ENCODE results near the gene FARP2.

FARP2 gene

DNA sequence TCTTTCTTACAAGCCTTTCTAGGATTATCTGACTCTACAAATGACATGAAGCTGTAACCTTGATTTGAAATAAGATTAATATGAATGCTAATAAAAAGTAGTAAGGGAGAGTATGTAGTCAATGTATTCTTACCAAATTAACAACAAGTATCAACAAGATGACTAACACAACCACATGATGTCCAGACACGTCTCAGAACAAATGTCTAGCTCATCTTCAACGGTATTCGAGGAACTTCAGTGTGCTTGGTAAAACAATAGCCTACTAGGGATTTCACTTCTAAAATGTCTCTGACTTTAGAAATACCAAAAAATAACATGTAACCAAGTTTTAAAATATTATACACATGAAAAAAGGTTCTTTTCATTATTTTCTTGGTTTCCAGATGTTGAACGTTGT, 44.0 kb upstream of the FARP2 start:
- Histone ChIP-seq H3K27me3 (ENCODE audit: insufficient read depth, low read length) (no peaks in the 10 kb centered on the region), H3K9me3 (ENCODE audit: low read length) (no peaks in the 10 kb centered on the region), H3K9me2 (ENCODE audit: low read depth, low read length) (no peaks in the 10 kb centered on the region), H3K27ac (ENCODE audit: low read depth, low read length, poor library complexity, severe bottlenecking) (no peak overlapping the region), H4K20me1 (ENCODE audit: insufficient read depth, low read length) (no peaks in the 10 kb centered on the region), H3K4me2 (ENCODE audit: low read length) (no peak overlapping the region), H3K36me3 (ENCODE audit: insufficient read depth, low read length) (peaks cover 8% of the 10 kb centered on the region; the same call in 1 of the 2 replicates), H3K4me1 (ENCODE audit: insufficient read depth, low read length, severe bottlenecking) (peaks cover 39% of the 10 kb centered on the region), H3F3A (ENCODE audit: insufficient read depth, low read length) (no peaks in the 10 kb centered on the region), H3K9ac (ENCODE audit: low read length) (no peak overlapping the region), H3K4me3 (ENCODE audit: low read depth, low read length, poor library complexity, severe bottlenecking) (no peak overlapping the region), H2AFZ (ENCODE audit: low read length) (no peak overlapping the region), H3K79me2 (ENCODE audit: insufficient read depth, low read length) (peaks cover 37% of the 10 kb centered on the region)
- TF ChIP-seq CTCF (IDR thresholded peaks at IDR 0.05; ENCODE audit: low read length) (no peak), EZH2 (IDR thresholded peaks at IDR 0.05; ENCODE audit: borderline replicate concordance, low read length) (no peak)

DNA sequence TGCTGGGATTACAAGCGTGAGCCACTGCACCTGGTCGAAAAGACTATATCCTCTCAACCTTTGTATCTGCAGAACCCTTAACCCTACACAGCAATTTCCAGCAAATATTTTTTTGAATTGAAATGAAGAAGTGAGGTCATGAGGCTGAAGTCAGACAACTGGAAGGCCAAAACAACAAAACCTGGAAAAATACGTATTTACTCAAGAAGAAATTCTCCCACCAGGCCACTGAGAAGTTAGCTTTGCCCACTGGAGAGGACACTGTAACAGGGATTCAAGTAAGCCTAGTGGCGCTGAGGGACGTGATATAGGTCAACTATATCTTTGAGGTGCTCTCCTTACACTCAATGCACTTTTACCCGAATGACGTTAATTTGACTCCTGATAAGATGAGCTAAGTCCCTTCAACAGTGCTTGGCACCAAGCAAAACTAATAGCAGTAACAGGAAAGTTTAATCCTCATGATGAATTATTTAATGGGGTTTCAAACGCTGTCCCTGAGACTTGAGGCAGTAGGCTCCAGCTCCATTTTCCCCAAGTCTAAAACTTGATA, 42.5 kb upstream of the FARP2 start:
- H3K4me1 ChIP-seq (ENCODE audit: insufficient read depth, low read length, severe bottlenecking), result peaks cover 55% of the 10 kb centered on the region
- H3K9me2 ChIP-seq (ENCODE audit: low read depth, low read length), result no peaks in the 10 kb centered on the region
- peaks cover 9% of the 10 kb centered on the region; the same call in 1 of the 2 replicates for H3K36me3 ChIP-seq (ENCODE audit: insufficient read depth, low read length)
- H3F3A ChIP-seq (ENCODE audit: insufficient read depth, low read length), result no peaks in the 10 kb centered on the region
- peaks cover 40% of the 10 kb centered on the region for H3K79me2 ChIP-seq (ENCODE audit: insufficient read depth, low read length)
- H3K4me3 ChIP-seq (ENCODE audit: low read depth, low read length, poor library complexity, severe bottlenecking), result peak overlapping the region; percentile 86
- no peaks in the 10 kb centered on the region for H4K20me1 ChIP-seq (ENCODE audit: insufficient read depth, low read length)
- no peak overlapping the region for H3K27ac ChIP-seq (ENCODE audit: low read depth, low read length, poor library complexity, severe bottlenecking)
- no peak overlapping the region; the same call in 1 of the 2 replicates for H3K9ac ChIP-seq (ENCODE audit: low read length)
- no peaks in the 10 kb centered on the region for H3K27me3 ChIP-seq (ENCODE audit: insufficient read depth, low read length)
- peak overlapping the region; percentile 89 for H3K4me2 ChIP-seq (ENCODE audit: low read length)
- no peak overlapping the region for H2AFZ ChIP-seq (ENCODE audit: low read length)
- TF ChIP-seq EZH2 (IDR thresholded peaks at IDR 0.05; ENCODE audit: borderline replicate concordance, low read length), result no peak
- H3K9me3 ChIP-seq (ENCODE audit: low read length), result no peaks in the 10 kb centered on the region

- no peak for TF ChIP-seq CTCF (IDR thresholded peaks at IDR 0.05; ENCODE audit: low read length)
- no peak for TF ChIP-seq EZH2 (IDR thresholded peaks at IDR 0.05; ENCODE audit: borderline replicate concordance, low read length)
- H3K4me3 ChIP-seq (ENCODE audit: low read depth, low read length, poor library complexity, severe bottlenecking), result peak overlapping the region; percentile 86
- H3K27ac ChIP-seq (ENCODE audit: low read depth, low read length, poor library complexity, severe bottlenecking), result peak overlapping the region; percentile 6
- H3K36me3 ChIP-seq (ENCODE audit: insufficient read depth, low read length), result peaks cover 12% of the 10 kb centered on the region; the same call in 1 of the 2 replicates
- H4K20me1 ChIP-seq (ENCODE audit: insufficient read depth, low read length), result no peaks in the 10 kb centered on the region
- H3K9me2 ChIP-seq (ENCODE audit: low read depth, low read length), result no peaks in the 10 kb centered on the region
- no peaks in the 10 kb centered on the region for H3K9me3 ChIP-seq (ENCODE audit: low read length)
- peak overlapping the region; percentile 89 for H3K4me2 ChIP-seq (ENCODE audit: low read length)
- H3K4me1 ChIP-seq (ENCODE audit: insufficient read depth, low read length, severe bottlenecking), result peaks cover 63% of the 10 kb centered on the region
- H3K79me2 ChIP-seq (ENCODE audit: insufficient read depth, low read length), result peaks cover 48% of the 10 kb centered on the region
- no peak overlapping the region for H2AFZ ChIP-seq (ENCODE audit: low read length)
- H3K27me3 ChIP-seq (ENCODE audit: insufficient read depth, low read length), result no peaks in the 10 kb centered on the region
- no peaks in the 10 kb centered on the region for H3F3A ChIP-seq (ENCODE audit: insufficient read depth, low read length)
- H3K9ac ChIP-seq (ENCODE audit: low read length), result peak overlapping the region; percentile 92
Observed at GRCh38 chr2:241314226-241315092, 41.6 kb upstream of the FARP2 start.
